SK-N-SH (cell line): ENCODE data around the gene NDUFS7. TPM values are rescaled to one million over a fixed set of nuclear protein-coding genes. Genes with fewer than 3 reads are reported as not detected.

ENCODE experiments used
- CTCF ChIA-PET: fragments of 300-600, 350-600 bp; formaldehyde crosslinking; extraction: SDS; loops from one replicate; lab custom pipeline; 2021; lab: Yijun Ruan, JAX
- POLR2A ChIA-PET: fragments of 350-600 bp; sonication (Branson Sonifier 250); formaldehyde crosslinking; extraction: SDS; loops from one replicate; lab custom pipeline; 2020; ENCODE audit warnings: antibody characterized with exemption, inconsistent platforms; lab: Yijun Ruan, JAX
- DNase-seq: peaks from one replicate; pipeline ENCODE4 v3.0.0; 2012
- H2AFZ ChIP-seq: fragments of 200-600 bp; sonication (generic); 2 replicates; pipeline ENCODE4 v1.8.1; 2016; ENCODE audit warnings: antibody characterized with exemption, mild to moderate bottlenecking, low read depth
- H3F3A ChIP-seq: fragments of 200-600 bp; sonication (generic); replicated peaks from 2 replicates; pipeline ENCODE3; 2016; ENCODE audit warnings: antibody characterized with exemption, mild to moderate bottlenecking; ENCODE audit not compliant: insufficient read depth
- H3K27ac ChIP-seq, 2 experiments: fragments of 200-500 bp in 1 of 2; fragments of 200-600 bp in 1 of 2; sonication (Bioruptor generic) in 1 of 2; sonication (generic), shearing (Covaris generic) in 1 of 2; 2 replicates each; pipeline versions ENCODE4 v1.5.1 to v1.6.1; 2014 to 2016; ENCODE audit warnings: low read depth in 2 of 2, inconsistent platforms in 1 of 2, low read length in 1 of 2, mild to moderate bottlenecking in 1 of 2, mixed read lengths in 1 of 2
- H3K27me3 ChIP-seq: fragments of 200-600 bp; sonication (generic), shearing (Covaris generic); 2 replicates; pipeline ENCODE4 v1.6.1; 2016; ENCODE audit warnings: mixed run types; ENCODE audit not compliant: insufficient read depth
- H3K36me3 ChIP-seq, 2 experiments: fragments of 200-500 bp in 1 of 2; fragments of 200-600 bp in 1 of 2; sonication (Bioruptor generic) in 1 of 2; sonication (generic) in 1 of 2; replicated peaks in 1 of 2; 2 replicates each; pipeline versions ENCODE3 to v1.5.1; 2014 to 2016; ENCODE audit warnings: low read length in 1 of 2, mild to moderate bottlenecking in 1 of 2; ENCODE audit not compliant: insufficient read depth in 2 of 2, control insufficient read depth in 1 of 2
- H3K4me1 ChIP-seq, 2 experiments: fragments of 200-500 bp in 1 of 2; fragments of 200-600 bp in 1 of 2; sonication (Bioruptor generic) in 1 of 2; sonication (generic), shearing (Covaris generic) in 1 of 2; 2 replicates each; pipeline versions ENCODE4 v1.5.1 to v1.6.1; 2014 to 2016; ENCODE audit warnings: low read depth in 1 of 2, low read length in 1 of 2, mixed run types in 1 of 2; ENCODE audit not compliant: insufficient read depth in 2 of 2, control insufficient read depth in 1 of 2
- H3K4me2 ChIP-seq: fragments of 200-600 bp; sonication (generic), shearing (Covaris generic); 2 replicates; pipeline ENCODE4 v1.6.1; 2017; ENCODE audit warnings: mixed run types
- H3K4me3 ChIP-seq, 2 experiments: fragments of 200-500 bp in 1 of 2; fragments of 200-600 bp in 1 of 2; sonication (Bioruptor generic) in 1 of 2; sonication (generic), shearing (Covaris generic) in 1 of 2; 2 replicates each; pipeline versions ENCODE4 v1.5.1 to v1.8.1; 2014 to 2016; ENCODE audit warnings: low read depth in 2 of 2, inconsistent platforms in 1 of 2, low read length in 1 of 2, mild to moderate bottlenecking in 1 of 2, mixed read lengths in 1 of 2, moderate library complexity in 1 of 2
- H3K79me2 ChIP-seq: fragments of 200-600 bp; sonication (generic); 2 replicates; pipeline ENCODE4 v1.8.1; 2017; ENCODE audit warnings: mild to moderate bottlenecking; ENCODE audit not compliant: insufficient read depth
- H3K9ac ChIP-seq: fragments of 200-600 bp; sonication (generic); 2 replicates; pipeline ENCODE4 v1.6.1; 2017; ENCODE audit warnings: mixed run types
- H3K9me2 ChIP-seq: fragments of 200-600 bp; sonication (generic); 2 replicates; pipeline ENCODE4 v1.6.1; 2017; ENCODE audit warnings: mixed run types
- H3K9me3 ChIP-seq: fragments of 200-600 bp; sonication (generic); 2 replicates; pipeline ENCODE4 v1.6.1; 2017; ENCODE audit warnings: mixed run types, mild to moderate bottlenecking, moderate library complexity
- H4K20me1 ChIP-seq: fragments of 200-600 bp; sonication (generic); 2 replicates; pipeline ENCODE4 v1.6.1; 2017; ENCODE audit warnings: mild to moderate bottlenecking, mixed run types; ENCODE audit not compliant: insufficient read depth
- CHD2 ChIP-seq: fragments of 150-350 bp; IDR thresholded peaks from 2 replicates; pipeline ENCODE4 v1.6.1; 2018; ENCODE audit warnings: low read length; ENCODE audit not compliant: partially characterized antibody
- ELF1 ChIP-seq: IDR thresholded peaks from 2 replicates; pipeline ENCODE4 v1.4.0; 2012
- EP300 ChIP-seq, 2 experiments: IDR thresholded peaks; 2 replicates each; pipeline versions ENCODE4 v1.4.0 to v1.6.1; 2012; ENCODE audit warnings: borderline replicate concordance in 1 of 2, low read depth in 1 of 2, low read length in 1 of 2
- FOXJ3 ChIP-seq: sonication (generic); formaldehyde crosslinking; IDR thresholded peaks from 2 replicates; pipeline ENCODE4 v1.5.1; 2020; ENCODE audit warnings: mild to moderate bottlenecking, missing genetic modification reagents
- FOXM1 ChIP-seq: IDR thresholded peaks from 2 replicates; pipeline ENCODE4 v1.4.0; 2012; ENCODE audit warnings: low read depth, mild to moderate bottlenecking
- GABPA ChIP-seq: IDR thresholded peaks from 2 replicates; pipeline ENCODE4 v1.4.0; 2012; ENCODE audit warnings: low read depth, mild to moderate bottlenecking
- GATA2 ChIP-seq: sonication (generic); formaldehyde crosslinking; IDR thresholded peaks from 2 replicates; pipeline ENCODE4 v1.5.0; 2020; ENCODE audit warnings: mild to moderate bottlenecking, missing genetic modification reagents
- JUND ChIP-seq: IDR thresholded peaks from 2 replicates; pipeline ENCODE4 v1.4.0; 2012
- MEF2A ChIP-seq: IDR thresholded peaks from 2 replicates; pipeline ENCODE4 v1.4.0; 2012; ENCODE audit warnings: low read depth, borderline replicate concordance
- NFIC ChIP-seq: IDR thresholded peaks from 2 replicates; pipeline ENCODE4 v1.4.0; 2012; ENCODE audit warnings: borderline replicate concordance
- POLR2AphosphoS5 ChIP-seq: IDR thresholded peaks from 2 replicates; pipeline ENCODE4 v1.6.1; 2012; ENCODE audit warnings: low read depth, low read length
- RAD21 ChIP-seq: IDR thresholded peaks from 2 replicates; pipeline ENCODE4 v1.6.1; 2012; ENCODE audit warnings: mild to moderate bottlenecking, low read length
- RCOR1 ChIP-seq: fragments of 150-350 bp; IDR thresholded peaks from 2 replicates; pipeline ENCODE4 v1.6.1; 2017; ENCODE audit warnings: antibody characterized with exemption, low read length
- RFX5 ChIP-seq: IDR thresholded peaks from 2 replicates; pipeline ENCODE4 v1.6.1; 2012; ENCODE audit warnings: mild to moderate bottlenecking, improper control_type of control experiment, low read length
- RXRA ChIP-seq: IDR thresholded peaks from 2 replicates; pipeline ENCODE4 v1.4.0; 2012; ENCODE audit warnings: low read depth, mild to moderate bottlenecking, borderline replicate concordance
- SIN3A ChIP-seq: IDR thresholded peaks from 2 replicates; pipeline ENCODE4 v1.6.1; 2012; ENCODE audit warnings: low read depth, mild to moderate bottlenecking, low read length, moderate library complexity, borderline replicate concordance
- TAF1 ChIP-seq: IDR thresholded peaks from 2 replicates; pipeline ENCODE4 v1.6.1; 2012; ENCODE audit warnings: low read depth, mild to moderate bottlenecking, low read length, moderate library complexity, borderline replicate concordance
- TCF12 ChIP-seq: IDR thresholded peaks from 2 replicates; pipeline ENCODE4 v1.4.0; 2012
- TEAD4 ChIP-seq: IDR thresholded peaks from 2 replicates; pipeline ENCODE4 v1.4.0; 2012; ENCODE audit warnings: mild to moderate bottlenecking, borderline replicate concordance; ENCODE audit not compliant: insufficient read depth
- WGBS: methylation state at CpG from one replicate; pipeline ENCODE4 v1.1.6; 2017; ENCODE audit warnings: low lambda C conversion rate; 5-methylcytosine and 5-hydroxymethylcytosine counted together
- polyA plus RNA-seq, 3 experiments: library from polyadenylated mRNA; depleted of rRNA; stranded (reverse); fragments of >200 nt; gene quantifications; 2 replicates each; pipeline ENCODE4 v1.2.3, GENCODE V29; 2012
- TF ChIP-seq, protein P1 (sequence below): fragments of 150-350 bp; IDR thresholded peaks from 2 replicates; pipeline ENCODE4 v1.6.1; 2016; ENCODE audit warnings: mild to moderate bottlenecking, low read depth, low read length
- TF ChIP-seq, protein P2 (sequence below): IDR thresholded peaks from 2 replicates; pipeline ENCODE4; 2012
- TF ChIP-seq, protein P3 (sequence below): fragments of 200-600 bp; sonication (generic); IDR thresholded peaks from 2 replicates; pipeline ENCODE4 v1.6.1; 2017; ENCODE audit warnings: antibody characterized with exemption, mild to moderate bottlenecking, moderate library complexity
- TF ChIP-seq, protein P4 (sequence below): fragments of 150-350 bp; IDR thresholded peaks from 2 replicates; pipeline ENCODE4 v1.6.1; 2017; ENCODE audit warnings: antibody characterized with exemption, low read length, low read depth, borderline replicate concordance
- TF ChIP-seq, protein P5 (sequence below): IDR thresholded peaks from 2 replicates; pipeline ENCODE4 v1.4.0; 2012; ENCODE audit warnings: low read depth, borderline replicate concordance
- TF ChIP-seq, protein P6 (sequence below): IDR thresholded peaks from 2 replicates; pipeline ENCODE4 v1.4.0; 2012; ENCODE audit warnings: low read depth, borderline replicate concordance
- TF ChIP-seq, protein P7 (sequence below): IDR thresholded peaks from 2 replicates; pipeline ENCODE4 v1.4.0; 2012; ENCODE audit warnings: low read depth

The NDUFS7 gene
- polyA plus RNA-seq, 1 of the 3 experiments (the other 2 are of a cell fraction) = 66.4 TPM

DNA sequence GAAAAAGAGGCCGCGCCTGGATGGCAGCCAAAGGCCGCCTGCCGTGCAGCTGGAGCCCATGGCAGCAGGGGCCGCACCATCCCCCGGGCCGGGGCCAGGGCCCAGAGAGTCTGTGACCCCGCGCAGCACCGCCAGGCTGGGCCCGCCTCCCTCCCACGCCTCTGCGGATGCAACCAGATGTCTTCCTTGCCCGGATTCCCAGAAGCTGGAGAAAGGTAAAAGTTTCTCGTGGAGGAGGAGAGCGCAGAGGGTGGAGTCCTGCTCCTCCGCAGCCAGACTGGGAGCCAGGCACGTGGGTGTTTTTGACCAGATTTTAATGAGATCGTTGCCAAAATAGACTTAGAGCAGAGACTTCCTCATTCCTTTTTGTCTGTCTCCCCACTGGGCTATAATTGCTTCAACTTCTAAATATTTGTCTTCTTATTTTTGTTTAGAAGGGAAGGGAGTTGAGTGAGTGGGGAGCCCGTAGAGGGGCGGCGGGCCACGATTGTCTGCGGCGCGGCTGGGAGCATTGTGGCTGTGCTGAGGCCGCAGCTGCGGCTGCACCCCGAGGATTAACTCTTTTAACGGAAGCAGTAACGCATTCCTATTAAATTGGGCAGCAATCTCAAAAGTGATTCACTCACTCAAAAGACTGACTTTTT, 22.8 kb upstream of the NDUFS7 start:
- Histone ChIP-seq H3K79me2 (peaks cover 31% of the 10 kb centered on the region), H3K4me1 (peaks cover 25 to 32% of the 10 kb centered on the region in 2 experiments), H2AFZ (peak overlapping the region; percentile 24), H3K9ac (peak overlapping the region; percentile 35; the same call in 1 of the 2 replicates), H3K4me3 (peak overlapping the region; percentile 28 to 52), H3K9me3 (no peaks in the 10 kb centered on the region), H3F3A (peaks cover 42% of the 10 kb centered on the region), H3K4me2 (peak overlapping the region; percentile 86), H3K9me2 (no peaks in the 10 kb centered on the region), H3K27me3 (no peaks in the 10 kb centered on the region), H4K20me1 (no peaks in the 10 kb centered on the region), H3K36me3 (peaks cover 50 to 67% of the 10 kb centered on the region in 2 experiments), H3K27ac (peak overlapping the region; percentile 62 to 92)
- DNase-seq = peak; percentile 97
- ChIA-PET CTCF (interaction anchor here (0.7 to 2.7 kb wide), 10 partner anchors 11 to 117 kb away, joined by 3 to 23 read pairs (median 4); no protein-coding TSS in a partner anchor), POLR2A (interaction anchor here (0.9 to 1.5 kb wide), 3 partner anchors 45 to 92 kb away, joined by 3 to 6 read pairs (median 3); partner anchors contain the start of gene CIRBP)
- WGBS = 35% methylated on average over 23 of the region's 31 CpGs
- TF ChIP-seq RCOR1 = peak; percentile 57; the same call in 1 of the 2 replicates
- TF ChIP-seq ELF1 = peak; percentile 57; the same call in 1 of the 2 replicates
- TF ChIP-seq FOXM1 = no peak
- peak; percentile 42 for TF ChIP-seq TCF12
- peak; percentile 10; the same call in 1 of the 2 replicates for TF ChIP-seq RAD21
- TF ChIP-seq POLR2AphosphoS5 = no peak
- TF ChIP-seq, protein P1, sequence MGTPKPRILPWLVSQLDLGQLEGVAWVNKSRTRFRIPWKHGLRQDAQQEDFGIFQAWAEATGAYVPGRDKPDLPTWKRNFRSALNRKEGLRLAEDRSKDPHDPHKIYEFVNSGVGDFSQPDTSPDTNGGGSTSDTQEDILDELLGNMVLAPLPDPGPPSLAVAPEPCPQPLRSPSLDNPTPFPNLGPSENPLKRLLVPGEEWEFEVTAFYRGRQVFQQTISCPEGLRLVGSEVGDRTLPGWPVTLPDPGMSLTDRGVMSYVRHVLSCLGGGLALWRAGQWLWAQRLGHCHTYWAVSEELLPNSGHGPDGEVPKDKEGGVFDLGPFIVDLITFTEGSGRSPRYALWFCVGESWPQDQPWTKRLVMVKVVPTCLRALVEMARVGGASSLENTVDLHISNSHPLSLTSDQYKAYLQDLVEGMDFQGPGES = no peak
- TF ChIP-seq GABPA = no peak
- TF ChIP-seq FOXJ3 (CRISPR knock-in tag) = no peak
- TF ChIP-seq SIN3A = peak; percentile 49; the same call in 1 of the 2 replicates
- no peak for TF ChIP-seq JUND
- TF ChIP-seq, protein P2, sequence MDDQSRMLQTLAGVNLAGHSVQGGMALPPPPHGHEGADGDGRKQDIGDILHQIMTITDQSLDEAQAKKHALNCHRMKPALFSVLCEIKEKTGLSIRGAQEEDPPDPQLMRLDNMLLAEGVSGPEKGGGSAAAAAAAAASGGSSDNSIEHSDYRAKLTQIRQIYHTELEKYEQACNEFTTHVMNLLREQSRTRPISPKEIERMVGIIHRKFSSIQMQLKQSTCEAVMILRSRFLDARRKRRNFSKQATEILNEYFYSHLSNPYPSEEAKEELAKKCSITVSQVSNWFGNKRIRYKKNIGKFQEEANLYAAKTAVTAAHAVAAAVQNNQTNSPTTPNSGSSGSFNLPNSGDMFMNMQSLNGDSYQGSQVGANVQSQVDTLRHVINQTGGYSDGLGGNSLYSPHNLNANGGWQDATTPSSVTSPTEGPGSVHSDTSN = no peak
- TF ChIP-seq CHD2 = peak; percentile 35
- TF ChIP-seq NFIC = peak; percentile 90
- no peak for TF ChIP-seq GATA2 (CRISPR knock-in tag)
- TF ChIP-seq MEF2A = no peak
- TF ChIP-seq TAF1 = no peak
- no peak for TF ChIP-seq RFX5
- TF ChIP-seq, protein P3, sequence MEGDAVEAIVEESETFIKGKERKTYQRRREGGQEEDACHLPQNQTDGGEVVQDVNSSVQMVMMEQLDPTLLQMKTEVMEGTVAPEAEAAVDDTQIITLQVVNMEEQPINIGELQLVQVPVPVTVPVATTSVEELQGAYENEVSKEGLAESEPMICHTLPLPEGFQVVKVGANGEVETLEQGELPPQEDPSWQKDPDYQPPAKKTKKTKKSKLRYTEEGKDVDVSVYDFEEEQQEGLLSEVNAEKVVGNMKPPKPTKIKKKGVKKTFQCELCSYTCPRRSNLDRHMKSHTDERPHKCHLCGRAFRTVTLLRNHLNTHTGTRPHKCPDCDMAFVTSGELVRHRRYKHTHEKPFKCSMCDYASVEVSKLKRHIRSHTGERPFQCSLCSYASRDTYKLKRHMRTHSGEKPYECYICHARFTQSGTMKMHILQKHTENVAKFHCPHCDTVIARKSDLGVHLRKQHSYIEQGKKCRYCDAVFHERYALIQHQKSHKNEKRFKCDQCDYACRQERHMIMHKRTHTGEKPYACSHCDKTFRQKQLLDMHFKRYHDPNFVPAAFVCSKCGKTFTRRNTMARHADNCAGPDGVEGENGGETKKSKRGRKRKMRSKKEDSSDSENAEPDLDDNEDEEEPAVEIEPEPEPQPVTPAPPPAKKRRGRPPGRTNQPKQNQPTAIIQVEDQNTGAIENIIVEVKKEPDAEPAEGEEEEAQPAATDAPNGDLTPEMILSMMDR = no peak
- no peak for TF ChIP-seq RXRA
- TF ChIP-seq, protein P4, sequence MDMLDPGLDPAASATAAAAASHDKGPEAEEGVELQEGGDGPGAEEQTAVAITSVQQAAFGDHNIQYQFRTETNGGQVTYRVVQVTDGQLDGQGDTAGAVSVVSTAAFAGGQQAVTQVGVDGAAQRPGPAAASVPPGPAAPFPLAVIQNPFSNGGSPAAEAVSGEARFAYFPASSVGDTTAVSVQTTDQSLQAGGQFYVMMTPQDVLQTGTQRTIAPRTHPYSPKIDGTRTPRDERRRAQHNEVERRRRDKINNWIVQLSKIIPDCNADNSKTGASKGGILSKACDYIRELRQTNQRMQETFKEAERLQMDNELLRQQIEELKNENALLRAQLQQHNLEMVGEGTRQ = no peak
- TF ChIP-seq EP300 (IDR thresholded peaks at IDR 0.05; ENCODE audit: borderline replicate concordance in 1 of 2, low read depth in 1 of 2, low read length in 1 of 2) = 0 out of 4 replicates have a peak, but pooled peaks of 1 of the 2 experiments have one; percentile 42
- TF ChIP-seq, protein P5, sequence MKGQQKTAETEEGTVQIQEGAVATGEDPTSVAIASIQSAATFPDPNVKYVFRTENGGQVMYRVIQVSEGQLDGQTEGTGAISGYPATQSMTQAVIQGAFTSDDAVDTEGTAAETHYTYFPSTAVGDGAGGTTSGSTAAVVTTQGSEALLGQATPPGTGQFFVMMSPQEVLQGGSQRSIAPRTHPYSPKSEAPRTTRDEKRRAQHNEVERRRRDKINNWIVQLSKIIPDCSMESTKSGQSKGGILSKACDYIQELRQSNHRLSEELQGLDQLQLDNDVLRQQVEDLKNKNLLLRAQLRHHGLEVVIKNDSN = no peak
- TF ChIP-seq TEAD4 = no peak
- TF ChIP-seq, protein P6, sequence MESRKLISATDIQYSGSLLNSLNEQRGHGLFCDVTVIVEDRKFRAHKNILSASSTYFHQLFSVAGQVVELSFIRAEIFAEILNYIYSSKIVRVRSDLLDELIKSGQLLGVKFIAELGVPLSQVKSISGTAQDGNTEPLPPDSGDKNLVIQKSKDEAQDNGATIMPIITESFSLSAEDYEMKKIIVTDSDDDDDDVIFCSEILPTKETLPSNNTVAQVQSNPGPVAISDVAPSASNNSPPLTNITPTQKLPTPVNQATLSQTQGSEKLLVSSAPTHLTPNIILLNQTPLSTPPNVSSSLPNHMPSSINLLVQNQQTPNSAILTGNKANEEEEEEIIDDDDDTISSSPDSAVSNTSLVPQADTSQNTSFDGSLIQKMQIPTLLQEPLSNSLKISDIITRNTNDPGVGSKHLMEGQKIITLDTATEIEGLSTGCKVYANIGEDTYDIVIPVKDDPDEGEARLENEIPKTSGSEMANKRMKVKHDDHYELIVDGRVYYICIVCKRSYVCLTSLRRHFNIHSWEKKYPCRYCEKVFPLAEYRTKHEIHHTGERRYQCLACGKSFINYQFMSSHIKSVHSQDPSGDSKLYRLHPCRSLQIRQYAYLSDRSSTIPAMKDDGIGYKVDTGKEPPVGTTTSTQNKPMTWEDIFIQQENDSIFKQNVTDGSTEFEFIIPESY = no peak
- TF ChIP-seq, protein P7, sequence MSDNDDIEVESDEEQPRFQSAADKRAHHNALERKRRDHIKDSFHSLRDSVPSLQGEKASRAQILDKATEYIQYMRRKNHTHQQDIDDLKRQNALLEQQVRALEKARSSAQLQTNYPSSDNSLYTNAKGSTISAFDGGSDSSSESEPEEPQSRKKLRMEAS = peak; percentile 75
